Urinary bladder (tissue), 4 donors: ENCODE data around the gene ST6GALNAC6. TPM values are rescaled to one million over a fixed set of nuclear protein-coding genes. Genes with fewer than 3 reads are reported as not detected.
A peak's percentile ranks its signal among the peaks of the same experiment; 100 is the strongest.

ENCODE experiments used
- DNase-seq: peaks from one replicate; pipeline ENCODE4 v3.0.0-alpha.2; 2015; ENCODE audit errors: extremely low spot score
- H3K27ac ChIP-seq: one replicate; pipeline ENCODE4 v1.5.1; 2013; ENCODE audit warnings: low read depth, mild to moderate bottlenecking, moderate library complexity
- H3K36me3 ChIP-seq: one replicate; pipeline ENCODE4 v1.6.1; 2013; ENCODE audit warnings: mild to moderate bottlenecking, moderate library complexity; ENCODE audit not compliant: insufficient read depth
- H3K4me1 ChIP-seq: one replicate; pipeline ENCODE4 v1.6.1; 2013; ENCODE audit warnings: mild to moderate bottlenecking, moderate library complexity; ENCODE audit not compliant: insufficient read depth
- H3K4me3 ChIP-seq: one replicate; pipeline ENCODE4 v1.5.1; 2013; ENCODE audit warnings: low read depth, low read length
- WGBS: extraction: QIAGEN DNeasy Blood & Tissue Kit; methylation state at CpG from one replicate; pipeline ENCODE4 v1.1.7; 2013; 5-methylcytosine and 5-hydroxymethylcytosine counted together
- polyA plus RNA-seq: library from polyadenylated mRNA; stranded (reverse); fragments of 200-250 nt; gene quantifications from one replicate; pipeline ENCODE4 v1.2.3, GENCODE V29; 2013
- total RNA-seq: library from RNA; depleted of rRNA; stranded (reverse); fragments of >200 nt; gene quantifications from one replicate; pipeline ENCODE4 v1.2.3, GENCODE V29; 2014
- donor health status: healthy with polysubstance abuse.
- donor health status: healthy.

The ST6GALNAC6 gene
- total and polyA plus RNA-seq, 2 donors, result 17.7 to 105 TPM

GRCh38 chr9:127927201-127927987, 28.0 kb upstream of the ST6GALNAC6 start:
- Histone ChIP-seq H3K36me3 (no peaks in the 10 kb centered on the region), H3K4me3 (peak overlapping the region; percentile 8), H3K27ac (no peak overlapping the region), H3K4me1 (no peaks in the 10 kb centered on the region)
- 4% methylated on average over 56 of the region's 56 CpGs for WGBS
- DNase-seq, result no peak

- Histone ChIP-seq H3K4me3 (peak overlapping the region; percentile 8), H3K4me1 (no peaks in the 10 kb centered on the region), H3K36me3 (no peaks in the 10 kb centered on the region), H3K27ac (no peak overlapping the region)
- DNase-seq, result no peak
- WGBS, result 14% methylated on average over 19 of the region's 19 CpGs
Measured at GRCh38 chr9:127926906-127927200, 27.4 kb upstream of the ST6GALNAC6 start.

- no peak overlapping the region for H3K4me3 ChIP-seq
- H3K4me1 ChIP-seq, result no peaks in the 10 kb centered on the region
- H3K27ac ChIP-seq, result no peak overlapping the region
- WGBS, result 73% methylated on average over 14 of the region's 14 CpGs
- no peak for DNase-seq
- H3K36me3 ChIP-seq, result no peaks in the 10 kb centered on the region
Measured at GRCh38 chr9:127925959-127926905, 26.8 kb upstream of the ST6GALNAC6 start.

- Histone ChIP-seq H3K27ac (no peak overlapping the region), H3K4me3 (no peak overlapping the region), H3K36me3 (no peaks in the 10 kb centered on the region), H3K4me1 (no peaks in the 10 kb centered on the region)
- 85% methylated on average over 22 of the region's 22 CpGs for WGBS
- DNase-seq, result no peak
Measured at GRCh38 chr9:127924736-127925444, 25.5 kb upstream of the ST6GALNAC6 start.

GRCh38 chr9:127923771-127924170, 24.4 kb upstream of the ST6GALNAC6 start:
- Histone ChIP-seq H3K4me3 (no peak overlapping the region), H3K36me3 (no peaks in the 10 kb centered on the region), H3K27ac (no peak overlapping the region), H3K4me1 (no peaks in the 10 kb centered on the region)
- no peak for DNase-seq
- WGBS, result 83% methylated on average over 8 of the region's 8 CpGs

GRCh38 chr9:127923046-127923445, 23.6 kb upstream of the ST6GALNAC6 start:
- Histone ChIP-seq H3K36me3 (no peaks in the 10 kb centered on the region), H3K4me1 (no peaks in the 10 kb centered on the region), H3K27ac (no peak overlapping the region), H3K4me3 (no peak overlapping the region)
- DNase-seq, result no peak
- 53% methylated on average over 6 of the region's 6 CpGs for WGBS

GRCh38 chr9:127921557-127922120, 22.2 kb upstream of the ST6GALNAC6 start:
- no peak overlapping the region for H3K4me3 ChIP-seq
- no peak overlapping the region for H3K27ac ChIP-seq
- no peaks in the 10 kb centered on the region for H3K4me1 ChIP-seq
- no peaks in the 10 kb centered on the region for H3K36me3 ChIP-seq
- DNase-seq, result no peak
- WGBS, result 17% methylated on average over 45 of the region's 45 CpGs

- no peaks in the 10 kb centered on the region for H3K4me1 ChIP-seq
Measured at GRCh38 chr9:127920794-127921193, 21.4 kb upstream of the ST6GALNAC6 start.

GRCh38 chr9:127919253-127919815, 19.9 kb upstream of the ST6GALNAC6 start:
- no peak for DNase-seq
- H3K36me3 ChIP-seq, result no peaks in the 10 kb centered on the region
- WGBS, result 41% methylated on average over 8 of the region's 8 CpGs
- H3K4me3 ChIP-seq, result no peak overlapping the region
- H3K4me1 ChIP-seq, result no peaks in the 10 kb centered on the region
- no peak overlapping the region for H3K27ac ChIP-seq

More at GRCh38 chr9:127920794-127921193, 21.4 kb upstream of the ST6GALNAC6 start:
- no peak for DNase-seq
- Histone ChIP-seq H3K4me3 (no peak overlapping the region), H3K27ac (no peak overlapping the region), H3K36me3 (no peaks in the 10 kb centered on the region)
- 86% methylated on average over 7 of the region's 7 CpGs for WGBS

GRCh38 chr9:127918183-127919107, 19.0 kb upstream of the ST6GALNAC6 start:
- Histone ChIP-seq H3K27ac (no peak overlapping the region), H3K4me1 (no peaks in the 10 kb centered on the region), H3K36me3 (no peaks in the 10 kb centered on the region), H3K4me3 (no peak overlapping the region)
- DNase-seq, result no peak
- WGBS, result 88% methylated on average over 8 of the region's 8 CpGs

GRCh38 chr9:127917603-127918002, 18.2 kb upstream of the ST6GALNAC6 start:
- Histone ChIP-seq H3K27ac (no peak overlapping the region), H3K4me1 (no peaks in the 10 kb centered on the region), H3K36me3 (no peaks in the 10 kb centered on the region), H3K4me3 (no peak overlapping the region)
- no peak for DNase-seq
- 76% methylated on average over 6 of the region's 6 CpGs for WGBS
